HepG2 (cell line): ENCODE results near the gene CDH1. TPM values are rescaled to one million over a fixed set of nuclear protein-coding genes. Genes with fewer than 3 reads are reported as not detected.

Source experiments
- ATAC-seq: fragments of 200-7000 bp; cut with Tn5 transposase; 3 replicates; pipeline ENCODE4 v1.9.1; 2020; ENCODE audit warnings: mild to moderate bottlenecking, moderate library complexity
- BruUV-seq: library from RNA; stranded (reverse); fragments of 400-500 nt; replicated peaks from 2 replicates; lab custom pipeline; 2021; lab: Mats Ljungman, UMichigan
- CTCF ChIA-PET: fragments of 300-600 bp; formaldehyde crosslinking; extraction: SDS; loops from one replicate; lab custom pipeline; 2021; ENCODE audit warnings: low total read pairs, inconsistent platforms, low intra/inter-chr PET ratio; lab: Yijun Ruan, JAX
- POLR2A ChIA-PET: fragments of 350-600 bp; sonication (Branson Sonifier 250); formaldehyde crosslinking; loops from one replicate; lab custom pipeline; 2020; ENCODE audit warnings: antibody characterized with exemption, inconsistent platforms; lab: Yijun Ruan, JAX
- DNase-seq: peaks from one replicate; pipeline ENCODE4 v3.0.0-alpha.2; 2015; ENCODE audit warnings: low spot score
- FAIRE-seq: peaks from 3 replicates; lab custom pipeline; 2011; peaks lifted over from hg19 to GRCh38; lab: Jason Lieb, UNC
- H2AFZ ChIP-seq: one replicate; pipeline ENCODE4 v1.6.1; 2011; ENCODE audit warnings: low read length, inconsistent platforms
- H3K27ac ChIP-seq: fragments of 300-600 bp; 3 replicates; pipeline ENCODE4 v1.8.0; 2011; ENCODE audit warnings: mixed run types, mild to moderate bottlenecking, mixed read lengths, low read length, inconsistent platforms; ENCODE audit not compliant: insufficient read depth; ENCODE audit errors: extremely low read length
- H3K27me3 ChIP-seq, 2 experiments: fragments of 200-600 bp in 1 of 2; 2 replicates in 1 of 2; 3 replicates in 1 of 2; pipeline versions ENCODE4 v1.6.0 to v1.8.0; 2011; ENCODE audit warnings: low read length in 2 of 2, mild to moderate bottlenecking in 2 of 2, moderate library complexity in 2 of 2, inconsistent platforms in 1 of 2; ENCODE audit not compliant: insufficient read depth in 2 of 2, control insufficient read depth in 1 of 2
- H3K36me3 ChIP-seq, 2 experiments: fragments of 200-600 bp in 1 of 2; replicated peaks in 1 of 2; 2 replicates in 1 of 2; 3 replicates in 1 of 2; pipeline versions ENCODE4 v1.5.1 to v1.8.0; 2011; ENCODE audit warnings: low read length in 2 of 2, inconsistent platforms in 1 of 2; ENCODE audit not compliant: insufficient read depth in 2 of 2, control insufficient read depth in 1 of 2
- H3K4me1 ChIP-seq: 2 replicates; pipeline ENCODE4 v1.5.1; 2012; ENCODE audit warnings: low read length, inconsistent platforms; ENCODE audit not compliant: insufficient read depth
- H3K4me2 ChIP-seq: 2 replicates; pipeline ENCODE4 v1.6.0; 2011; ENCODE audit warnings: low read depth, low read length, inconsistent platforms
- H3K4me3 ChIP-seq, 3 experiments: fragments of 200-600 bp in 1 of 3; sonication (generic), shearing (Covaris generic) in 1 of 3; replicated peaks in 1 of 3; 2 replicates each; pipeline ENCODE4 v1.5.1; 2011 to 2016; ENCODE audit warnings: low read length in 3 of 3, inconsistent platforms in 2 of 3, low read depth in 2 of 3, mild to moderate bottlenecking in 2 of 3, control low read depth in 1 of 3, mixed read lengths in 1 of 3; ENCODE audit not compliant: insufficient read depth in 1 of 3
- H3K79me2 ChIP-seq: one replicate; pipeline ENCODE4 v1.6.1; 2011; ENCODE audit warnings: low read length, inconsistent platforms; ENCODE audit not compliant: insufficient read depth
- H3K9ac ChIP-seq: 2 replicates; pipeline ENCODE4 v1.6.0; 2011; ENCODE audit warnings: mild to moderate bottlenecking, low read depth, low read length, inconsistent platforms; ENCODE audit not compliant: insufficient read depth
- H3K9me3 ChIP-seq: 2 replicates; pipeline ENCODE4 v1.5.1; 2012; ENCODE audit warnings: mild to moderate bottlenecking, low read length
- H4K20me1 ChIP-seq: 2 replicates; pipeline ENCODE4 v1.6.0; 2011; ENCODE audit warnings: inconsistent platforms, mild to moderate bottlenecking, low read length, moderate library complexity; ENCODE audit not compliant: insufficient read depth
- ATF7 ChIP-seq, 2 experiments: fragments of 450-650 bp in 1 of 2; sonication (generic) in 1 of 2; formaldehyde crosslinking in 1 of 2; IDR thresholded peaks; 2 replicates each; pipeline versions ENCODE4 v1.4.0 to v1.6.1; 2016 to 2020; ENCODE audit warnings: antibody characterized with exemption in 1 of 2, mild to moderate bottlenecking in 1 of 2, missing genetic modification reagents in 1 of 2
- BRD4 ChIP-seq: sonication (generic); formaldehyde crosslinking; IDR thresholded peaks from 2 replicates; pipeline ENCODE4 v1.4.0; 2020; ENCODE audit warnings: missing genetic modification reagents
- KAT2B ChIP-seq: fragments of 150-350 bp; IDR thresholded peaks from 2 replicates; pipeline ENCODE4 v1.6.1; 2014; ENCODE audit warnings: low read depth, low read length, borderline replicate concordance
- NFE2L2 ChIP-seq: fragments of 150-350 bp; IDR thresholded peaks from 2 replicates; pipeline ENCODE4 v1.6.1; 2014; ENCODE audit warnings: low read length
- NFYC ChIP-seq: IDR thresholded peaks from 2 replicates; pipeline ENCODE4 v1.6.1; 2016; ENCODE audit warnings: missing genetic modification reagents, missing compliant biosample characterization
- PHB2 ChIP-seq: fragments of 450-650 bp; IDR thresholded peaks from 2 replicates; pipeline ENCODE4 v1.6.1; 2018; ENCODE audit not compliant: partially characterized antibody
- PLRG1 ChIP-seq: fragments of 450-650 bp; conservative IDR thresholded peaks from 2 replicates; pipeline ENCODE4 v1.6.1; 2016
- REL ChIP-seq: sonication (generic); formaldehyde crosslinking; conservative IDR thresholded peaks from 2 replicates; pipeline ENCODE4 v1.8.0; 2022; ENCODE audit warnings: mild to moderate bottlenecking, missing genetic modification reagents, moderate library complexity
- RXRB ChIP-seq: IDR thresholded peaks from 2 replicates; pipeline ENCODE4 v1.6.1; 2016; ENCODE audit warnings: borderline replicate concordance, missing genetic modification reagents, missing compliant biosample characterization
- SP2 ChIP-seq: sonication (generic); formaldehyde crosslinking; IDR thresholded peaks from 2 replicates; pipeline ENCODE4 v1.5.1; 2020; ENCODE audit warnings: mild to moderate bottlenecking, missing genetic modification reagents
- ZNF12 ChIP-seq: sonication (generic); formaldehyde crosslinking; IDR thresholded peaks from 2 replicates; pipeline ENCODE4 v1.5.0; 2020; ENCODE audit warnings: missing genetic modification reagents
- ZNF121 ChIP-seq: sonication (generic); formaldehyde crosslinking; IDR thresholded peaks from 2 replicates; pipeline ENCODE4 v1.5.0; 2020; ENCODE audit warnings: mild to moderate bottlenecking, missing genetic modification reagents
- ZNF232 ChIP-seq: sonication (generic); formaldehyde crosslinking; IDR thresholded peaks from 2 replicates; pipeline ENCODE4 v1.4.0; 2020; ENCODE audit warnings: missing genetic modification reagents, borderline replicate concordance
- ZNF550 ChIP-seq: sonication (generic); formaldehyde crosslinking; IDR thresholded peaks from 2 replicates; pipeline ENCODE4 v1.4.0; 2020; ENCODE audit warnings: mild to moderate bottlenecking, missing genetic modification reagents, borderline replicate concordance
- ZNF7 ChIP-seq: IDR thresholded peaks from 2 replicates; pipeline ENCODE4 v1.6.1; 2016; ENCODE audit warnings: missing biosample characterization, missing genetic modification reagents
- ZNF703 ChIP-seq: sonication (generic); formaldehyde crosslinking; IDR thresholded peaks from 2 replicates; pipeline ENCODE4 v1.5.1; 2020; ENCODE audit warnings: missing genetic modification reagents, mild to moderate bottlenecking, moderate library complexity, borderline replicate concordance
- WGBS: methylation state at CpG from one replicate; pipeline ENCODE4 v1.1.6; 2017; ENCODE audit warnings: low lambda C conversion rate; 5-methylcytosine and 5-hydroxymethylcytosine counted together
- in situ Hi-C: cut with HindIII; loops from 2 replicates; pipeline ENCODE4 v1.10.0; 2017; ENCODE audit warnings: low pct_unique_long_range_greater_than_20kb; ENCODE audit not compliant: extremely low pct_ligation_motif_present
- intact Hi-C: fragments of 100-400 bp; cut with micrococcal nuclease; formaldehyde crosslinking; loops from one replicate; pipeline ENCODE4 v1.10.0; 2022; ENCODE audit not compliant: unreplicated experiment
- polyA plus RNA-seq, 8 experiments: library from polyadenylated mRNA; depleted of rRNA in 3 of 8; stranded (reverse) in 7 of 8; unstranded in 1 of 8; fragments of >200 nt; fragmentation: Illumina TruSeq in 4 of 8; extraction: Trizol in 4 of 8; gene quantifications; 2 replicates each; pipeline versions ENCODE4 v1.2.1 to v1.2.3, GENCODE V29; 2011 to 2016; ENCODE audit warnings: low read depth in 4 of 8, missing spikeins in 1 of 8, mixed read lengths in 1 of 8; ENCODE audit not compliant: insufficient read depth in 1 of 8
- total RNA-seq, 5 experiments: library from RNA; depleted of rRNA; stranded (reverse); fragments of >200 nt; fragmentation: Illumina TruSeq; extraction: Trizol; gene quantifications; 2 replicates each; pipeline ENCODE4 v1.2.3, GENCODE V29; 2016; ENCODE audit warnings: low read depth in 1 of 5
- TF ChIP-seq, protein P1 (sequence below): sonication (generic); formaldehyde crosslinking; IDR thresholded peaks from 2 replicates; pipeline ENCODE4 v1.5.0; 2020; ENCODE audit warnings: missing genetic modification reagents

Gene CDH1
- total and polyA plus RNA-seq, 2 of the 13 experiments (the other 11 are each of a cell fraction or from before 2014, with no cell fraction given) = 0.95 to 9.8 TPM

DNA sequence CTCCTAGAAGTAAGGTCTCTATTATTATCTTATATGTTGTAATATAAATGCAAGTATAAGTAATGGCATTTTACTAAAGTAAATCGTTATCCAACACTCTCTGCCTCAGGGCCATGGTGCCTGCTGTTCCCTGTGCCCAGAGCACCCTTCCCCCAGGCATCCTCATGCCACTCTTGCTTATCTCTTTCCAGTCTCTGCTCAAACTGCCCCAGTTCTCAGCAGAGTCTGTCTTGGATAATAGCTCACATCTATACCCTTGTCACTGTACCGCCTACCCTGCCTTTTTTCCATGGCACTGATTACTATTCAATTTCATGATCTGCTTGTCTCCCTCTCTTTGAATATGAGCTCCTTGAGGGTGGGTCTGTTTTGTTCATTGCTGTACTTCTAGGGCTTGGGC, 31.7 kb downstream of the CDH1 start:
- CTCF ChIA-PET = no interaction called here
- POLR2A ChIA-PET = no interaction called here
- Histone ChIP-seq H3K4me3 (no peak overlapping the region), H3K4me2 (no peak overlapping the region), H3K27me3 (no peaks in the 10 kb centered on the region), H3K9ac (no peak overlapping the region)
- no TSS peak for BruUV-seq
- TF ChIP-seq PHB2 (no peak), ZNF12 (no peak), BRD4 (CRISPR knock-in tag) (no peak), ZNF121 (CRISPR knock-in tag) (no peak), NFYC (CRISPR knock-in tag) (no peak), RXRB (no peak), PLRG1 (no peak), SP2 (CRISPR knock-in tag) (no peak), ZNF7 (no peak)
- TF ChIP-seq, all 625 proteins: peak for 0
- H3K4me1 ChIP-seq = no peaks in the 10 kb centered on the region
- ATAC-seq = no peak
- 72% methylated on average over 2 of the region's 2 CpGs for WGBS
- H3K79me2 ChIP-seq = no peaks in the 10 kb centered on the region
- no peak overlapping the region for H2AFZ ChIP-seq
- H4K20me1 ChIP-seq = no peaks in the 10 kb centered on the region
- intact Hi-C loops = no loop called here
- DNase-seq = no peak
- H3K27ac ChIP-seq = no peak overlapping the region
- in situ Hi-C loops = no loop called here
- FAIRE-seq = no peak
- H3K9me3 ChIP-seq = no peaks in the 10 kb centered on the region
- H3K36me3 ChIP-seq = no peaks in the 10 kb centered on the region

DNA sequence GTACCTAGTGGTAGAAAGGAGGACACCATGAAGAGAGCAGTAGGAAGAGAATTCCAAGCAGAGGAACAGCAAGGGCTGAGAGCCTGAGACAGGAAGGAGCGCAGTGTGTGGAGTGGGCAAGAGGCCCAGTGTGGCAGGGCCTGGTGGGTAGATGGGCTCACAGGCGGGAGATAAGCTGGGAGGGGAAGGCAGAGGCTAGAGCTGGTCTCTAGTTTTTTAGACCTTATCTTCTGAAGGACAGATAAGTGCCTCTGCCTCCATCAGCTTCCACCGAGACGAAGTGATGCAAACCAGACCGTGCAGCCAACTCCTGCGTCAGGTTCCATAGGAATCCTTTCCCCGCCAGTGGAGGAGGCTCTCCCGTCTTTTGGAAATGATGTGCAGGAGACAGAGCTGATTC, 33.6 kb downstream of the CDH1 start:
- H3K4me3 ChIP-seq = no peak overlapping the region
- intact Hi-C loops = loop anchor here (1.0 kb wide), 1 partner anchor 47 kb away; no protein-coding TSS in a partner anchor
- no peak overlapping the region for H3K9ac ChIP-seq
- peak; percentile 43; the same call in 1 of the 3 replicates for ATAC-seq
- H3K79me2 ChIP-seq = no peaks in the 10 kb centered on the region
- no peaks in the 10 kb centered on the region for H3K9me3 ChIP-seq
- FAIRE-seq = no peak
- H3K27ac ChIP-seq = no peak overlapping the region
- no peak for DNase-seq
- WGBS = 95% methylated on average over 8 of the region's 8 CpGs
- TF ChIP-seq, protein P1, sequence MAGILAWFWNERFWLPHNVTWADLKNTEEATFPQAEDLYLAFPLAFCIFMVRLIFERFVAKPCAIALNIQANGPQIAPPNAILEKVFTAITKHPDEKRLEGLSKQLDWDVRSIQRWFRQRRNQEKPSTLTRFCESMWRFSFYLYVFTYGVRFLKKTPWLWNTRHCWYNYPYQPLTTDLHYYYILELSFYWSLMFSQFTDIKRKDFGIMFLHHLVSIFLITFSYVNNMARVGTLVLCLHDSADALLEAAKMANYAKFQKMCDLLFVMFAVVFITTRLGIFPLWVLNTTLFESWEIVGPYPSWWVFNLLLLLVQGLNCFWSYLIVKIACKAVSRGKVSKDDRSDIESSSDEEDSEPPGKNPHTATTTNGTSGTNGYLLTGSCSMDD (CRISPR knock-in tag) = no peak
- no peak for TF ChIP-seq ZNF550 (CRISPR knock-in tag)
- no peak for TF ChIP-seq ATF7 (IDR thresholded peaks at IDR 0.05)
- no peak for TF ChIP-seq ATF7 (CRISPR knock-in tag; IDR thresholded peaks at IDR 0.05)
- no peak for TF ChIP-seq ZNF703 (CRISPR knock-in tag)
- no peak for TF ChIP-seq NFE2L2
- no peak for TF ChIP-seq KAT2B
- TF ChIP-seq ZNF232 (CRISPR knock-in tag) = no peak
- no peak for TF ChIP-seq REL
- TF ChIP-seq, all 625 proteins: peak for 0
- Histone ChIP-seq H3K36me3 (no peaks in the 10 kb centered on the region), H3K27me3 (no peaks in the 10 kb centered on the region), H3K4me2 (no peak overlapping the region), H3K4me1 (no peaks in the 10 kb centered on the region), H4K20me1 (no peaks in the 10 kb centered on the region), H2AFZ (no peak overlapping the region)
- in situ Hi-C loops = no loop called here
- ChIA-PET CTCF (no interaction called here), POLR2A (no interaction called here)
- BruUV-seq = no TSS peak
